Activated naive CD4-positive, alpha-beta T cell treated with anti-CD3 and anti-CD28 coated beads for 36 hours (primary cell): Measurements from ENCODE around the gene IL17RD. TPM values are rescaled to one million over a fixed set of nuclear protein-coding genes. Genes with fewer than 3 reads are reported as not detected.

Experiments used
- CTCF ChIA-PET: fragments of 350-600 bp; sonication (Branson Sonifier 250); formaldehyde crosslinking; loops from one replicate; lab custom pipeline; 2021; ENCODE audit warnings: antibody characterized with exemption; lab: Charles Lee
- DNase-seq: peaks from one replicate; pipeline ENCODE4 v3.0.0-alpha.2; 2020
- H3K27ac Mint-ChIP-seq: one replicate; pipeline ENCODE4 v1.8.0; 2021; ENCODE audit warnings: mild to moderate bottlenecking, mixed read lengths
- H3K27me3 Mint-ChIP-seq: one replicate; pipeline ENCODE4 v1.8.0; 2021; ENCODE audit warnings: low read depth, mixed read lengths
- H3K36me3 Mint-ChIP-seq: one replicate; pipeline ENCODE4 v1.8.0; 2021; ENCODE audit warnings: low read depth, mixed read lengths
- H3K4me1 Mint-ChIP-seq: one replicate; pipeline ENCODE4 v1.8.0; 2021; ENCODE audit warnings: low read depth, mixed read lengths
- H3K4me3 Mint-ChIP-seq: one replicate; pipeline ENCODE4 v1.8.0; 2021; ENCODE audit warnings: mild to moderate bottlenecking, moderate library complexity, mixed read lengths
- H3K9me3 Mint-ChIP-seq: one replicate; pipeline ENCODE4 v1.8.0; 2021; ENCODE audit warnings: mixed read lengths
- intact Hi-C: fragments of 100-400 bp; cut with micrococcal nuclease; formaldehyde crosslinking; loops from one replicate; pipeline ENCODE4 v1.15.1; 2023
- total RNA-seq, 2 experiments: library from RNA; stranded (reverse); gene quantifications; one replicate each; pipeline ENCODE4 v1.2.3, GENCODE V29; 2021

The IL17RD gene
- total RNA-seq, 2 experiments from 2014 or later, result 0.02 TPM; not detected in 1

GRCh38 chr3:57052662-57053061 lies 112.5 kb downstream of the IL17RD start:
- CTCF ChIA-PET, result no interaction called here
- Mint-ChIP-seq H3K27me3 (peaks cover 7% of the 10 kb centered on the region), H3K4me1 (no peaks in the 10 kb centered on the region), H3K9me3 (no peaks in the 10 kb centered on the region), H3K36me3 (no peaks in the 10 kb centered on the region), H3K27ac (no peak overlapping the region), H3K4me3 (no peak overlapping the region)
- no peak for DNase-seq
- intact Hi-C loops, result no loop called here

- H3K4me3 Mint-ChIP-seq, result no peak overlapping the region
- intact Hi-C loops, result no loop called here
- H3K27ac Mint-ChIP-seq, result no peak overlapping the region
- no peaks in the 10 kb centered on the region for H3K36me3 Mint-ChIP-seq
- CTCF ChIA-PET, result interaction anchor here (0.7 kb wide), 1 partner anchor 53 kb away, joined by 3 read pairs; no protein-coding TSS in a partner anchor
- H3K27me3 Mint-ChIP-seq, result no peaks in the 10 kb centered on the region
- H3K4me1 Mint-ChIP-seq, result no peaks in the 10 kb centered on the region
- no peak for DNase-seq
- H3K9me3 Mint-ChIP-seq, result no peaks in the 10 kb centered on the region
Measured at GRCh38 chr3:57048728-57049127, 116.4 kb downstream of the IL17RD start.

GRCh38 chr3:57048052-57048671 lies 117.0 kb downstream of the IL17RD start:
- no peaks in the 10 kb centered on the region for H3K27me3 Mint-ChIP-seq
- CTCF ChIA-PET, result no interaction called here
- no peak overlapping the region for H3K4me3 Mint-ChIP-seq
- H3K36me3 Mint-ChIP-seq, result no peaks in the 10 kb centered on the region
- H3K27ac Mint-ChIP-seq, result no peak overlapping the region
- intact Hi-C loops, result no loop called here
- DNase-seq, result no peak
- H3K4me1 Mint-ChIP-seq, result no peaks in the 10 kb centered on the region
- H3K9me3 Mint-ChIP-seq, result no peaks in the 10 kb centered on the region

- Mint-ChIP-seq H3K4me3 (no peak overlapping the region), H3K27me3 (no peaks in the 10 kb centered on the region)
- no peak for DNase-seq
Measured at GRCh38 chr3:57046101-57046765, 118.9 kb downstream of the IL17RD start.

GRCh38 chr3:57043518-57043917 lies 121.6 kb downstream of the IL17RD start:
- CTCF ChIA-PET, result no interaction called here
- no peak overlapping the region for H3K4me3 Mint-ChIP-seq
- no peaks in the 10 kb centered on the region for H3K9me3 Mint-ChIP-seq

More at GRCh38 chr3:57046101-57046765, 118.9 kb downstream of the IL17RD start:
- Mint-ChIP-seq H3K36me3 (no peaks in the 10 kb centered on the region), H3K27ac (no peak overlapping the region), H3K9me3 (no peaks in the 10 kb centered on the region), H3K4me1 (no peaks in the 10 kb centered on the region)
- CTCF ChIA-PET, result interaction anchor here (0.8 kb wide), 1 partner anchor 50 kb away, joined by 4 read pairs; no protein-coding TSS in a partner anchor
- intact Hi-C loops, result no loop called here

GRCh38 chr3:57041674-57042073 lies 123.5 kb downstream of the IL17RD start:
- Mint-ChIP-seq H3K9me3 (no peaks in the 10 kb centered on the region), H3K4me1 (no peaks in the 10 kb centered on the region), H3K27me3 (no peaks in the 10 kb centered on the region), H3K36me3 (no peaks in the 10 kb centered on the region), H3K27ac (no peak overlapping the region), H3K4me3 (no peak overlapping the region)
- DNase-seq, result no peak
- CTCF ChIA-PET, result interaction anchor here (1.4 kb wide), 1 partner anchor 46 kb away, joined by 5 read pairs; no protein-coding TSS in a partner anchor
- intact Hi-C loops, result no loop called here

More at GRCh38 chr3:57043518-57043917, 121.6 kb downstream of the IL17RD start:
- no peak for DNase-seq
- Mint-ChIP-seq H3K4me1 (no peaks in the 10 kb centered on the region), H3K27me3 (no peaks in the 10 kb centered on the region), H3K36me3 (no peaks in the 10 kb centered on the region), H3K27ac (no peak overlapping the region)
- intact Hi-C loops, result no loop called here

Other genes with a start within 250 kb of the IL17RD start
- gene SPATA12, start 104.7 kb downstream of the IL17RD start, total RNA-seq, result not detected
- 1 to 10 TPM; 1.5 to 1.6 TPM for gene HESX1, start 34.6 kb upstream of the IL17RD start, total RNA-seq
- 10 to 100 TPM; 30.8 to 35.1 TPM for gene APPL1, start 62.4 kb upstream of the IL17RD start, total RNA-seq
- not detected for gene ASB14, start 127.3 kb upstream of the IL17RD start, total RNA-seq